Right lobe of liver (tissue), 4 donors: Measurements from ENCODE around the gene ZNF862.

Source experiments
- CTCF ChIP-seq, 4 donors: fragments of 200-600 bp in 3 of 4; fragments of 450-650 bp in 1 of 4; IDR thresholded peaks; one replicate each; pipeline versions ENCODE4 v1.5.1 to v1.8.0; 2016 to 2022; ENCODE audit warnings: antibody characterized with exemption in 4 of 4, mild to moderate bottlenecking in 2 of 4
- POLR2A ChIP-seq: fragments of 450-650 bp; IDR thresholded peaks from one replicate; pipeline ENCODE4 v1.6.1; 2017; ENCODE audit warnings: antibody characterized with exemption, mild to moderate bottlenecking
- donor health status: DM: no; HTN: no; CAD: no.
- donor health status: DM: no; HTN: no; CAD: no.
- donor health status: DM: no; HTN: yes; CAD: no.

GRCh38 chr7:149830997-149831740 lies 7.0 kb upstream of the ZNF862 start:
- TF ChIP-seq CTCF (IDR thresholded peaks at IDR 0.05) (no peak), POLR2A (no peak)
